Progenitor cell of endocrine pancreas (in vitro differentiated cells): ENCODE measurements around the gene KLRC4. TPM values are rescaled to one million over a fixed set of nuclear protein-coding genes. Genes with fewer than 3 reads are reported as not detected.

ENCODE experiments used
- DNase-seq: peaks from one replicate; pipeline ENCODE4 v3.0.0; 2021; ENCODE audit warnings: low spot score; ENCODE audit not compliant: unreplicated experiment
- H3K27ac Mint-ChIP-seq: 2 replicates; pipeline ENCODE4 v1.8.0; 2021; ENCODE audit warnings: mild to moderate bottlenecking, moderate library complexity, mixed read lengths
- H3K27me3 Mint-ChIP-seq: 2 replicates; pipeline ENCODE4 v1.8.0; 2021; ENCODE audit warnings: mixed read lengths
- H3K36me3 Mint-ChIP-seq: 2 replicates; pipeline ENCODE4 v1.8.0; 2022; ENCODE audit warnings: mixed read lengths; ENCODE audit not compliant: insufficient read depth
- H3K4me1 Mint-ChIP-seq: 2 replicates; pipeline ENCODE4 v1.8.0; 2021; ENCODE audit warnings: low read depth, mixed read lengths
- H3K4me3 Mint-ChIP-seq: 2 replicates; pipeline ENCODE4 v1.8.0; 2021; ENCODE audit warnings: low read depth, mild to moderate bottlenecking, moderate library complexity, mixed read lengths
- H3K9me3 Mint-ChIP-seq: 2 replicates; pipeline ENCODE4 v1.8.0; 2021; ENCODE audit warnings: low read depth, mixed read lengths
- long read RNA-seq: library from polyadenylated mRNA; unstranded; transcript quantifications from one replicate; pipeline ENCODE4 v2.0.0, GENCODE V29; 2020
- total RNA-seq: library from RNA; stranded (reverse); gene quantifications from 2 replicates; pipeline ENCODE4 v1.2.1, GENCODE V29; 2021
- TF ChIP-seq, protein P1 (sequence below): fragments of 200-600 bp; sonication (generic); IDR thresholded peaks from one replicate; pipeline ENCODE4 v1.5.0; 2021; ENCODE audit warnings: antibody characterized with exemption, mild to moderate bottlenecking; ENCODE audit not compliant: unreplicated experiment

Gene KLRC4
- total RNA-seq, result not detected in 2 replicates
- long read RNA-seq, result 0 reads

DNA sequence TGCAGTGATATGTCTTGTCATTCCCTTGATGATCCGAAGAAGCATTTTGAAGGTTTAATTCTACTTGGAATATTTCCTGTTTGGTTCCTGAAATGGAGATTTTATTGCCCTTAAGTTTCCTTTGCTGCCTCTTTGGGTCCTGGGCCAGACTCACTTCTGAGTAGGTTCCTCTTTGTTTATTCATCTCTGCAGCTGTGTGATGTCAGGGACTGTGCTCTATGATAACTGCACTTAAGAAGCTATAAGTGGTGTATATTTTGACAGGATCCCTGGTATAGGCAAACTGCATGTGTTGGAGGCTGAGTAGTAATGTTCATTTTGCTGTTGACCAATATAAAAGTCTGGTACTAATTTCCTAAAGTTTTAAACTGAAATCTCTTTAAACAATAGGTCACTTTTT is at the start of gene KLRC4:
Gene KLRC4 (minus strand): TSS at position 366 of the 400 bp plus-strand sequence. CDS start 182 bp downstream, at position 184.
- Mint-ChIP-seq H3K27ac (no peak within 1 kb of the TSS), H3K36me3 (no peaks in the 10 kb centered on the region), H3K9me3 (peaks cover 7% of the 10 kb centered on the region), H3K27me3 (no peaks in the 10 kb centered on the region), H3K4me3 (no peak within 1 kb of the TSS), H3K4me1 (no peaks in the 10 kb centered on the region)
- no peak for DNase-seq
- TF ChIP-seq, protein P1, sequence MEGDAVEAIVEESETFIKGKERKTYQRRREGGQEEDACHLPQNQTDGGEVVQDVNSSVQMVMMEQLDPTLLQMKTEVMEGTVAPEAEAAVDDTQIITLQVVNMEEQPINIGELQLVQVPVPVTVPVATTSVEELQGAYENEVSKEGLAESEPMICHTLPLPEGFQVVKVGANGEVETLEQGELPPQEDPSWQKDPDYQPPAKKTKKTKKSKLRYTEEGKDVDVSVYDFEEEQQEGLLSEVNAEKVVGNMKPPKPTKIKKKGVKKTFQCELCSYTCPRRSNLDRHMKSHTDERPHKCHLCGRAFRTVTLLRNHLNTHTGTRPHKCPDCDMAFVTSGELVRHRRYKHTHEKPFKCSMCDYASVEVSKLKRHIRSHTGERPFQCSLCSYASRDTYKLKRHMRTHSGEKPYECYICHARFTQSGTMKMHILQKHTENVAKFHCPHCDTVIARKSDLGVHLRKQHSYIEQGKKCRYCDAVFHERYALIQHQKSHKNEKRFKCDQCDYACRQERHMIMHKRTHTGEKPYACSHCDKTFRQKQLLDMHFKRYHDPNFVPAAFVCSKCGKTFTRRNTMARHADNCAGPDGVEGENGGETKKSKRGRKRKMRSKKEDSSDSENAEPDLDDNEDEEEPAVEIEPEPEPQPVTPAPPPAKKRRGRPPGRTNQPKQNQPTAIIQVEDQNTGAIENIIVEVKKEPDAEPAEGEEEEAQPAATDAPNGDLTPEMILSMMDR, result no peak

GRCh38 chr12:10457760-10458159 is 48.2 kb upstream of the KLRC4 start:
- peaks cover 45% of the 10 kb centered on the region for H3K9me3 Mint-ChIP-seq
- H3K4me3 Mint-ChIP-seq, result no peak overlapping the region
- no peak overlapping the region for H3K27ac Mint-ChIP-seq
- TF ChIP-seq, protein P1, result no peak
- H3K36me3 Mint-ChIP-seq, result no peaks in the 10 kb centered on the region
- H3K4me1 Mint-ChIP-seq, result no peaks in the 10 kb centered on the region
- no peaks in the 10 kb centered on the region for H3K27me3 Mint-ChIP-seq
- DNase-seq, result no peak

DNA sequence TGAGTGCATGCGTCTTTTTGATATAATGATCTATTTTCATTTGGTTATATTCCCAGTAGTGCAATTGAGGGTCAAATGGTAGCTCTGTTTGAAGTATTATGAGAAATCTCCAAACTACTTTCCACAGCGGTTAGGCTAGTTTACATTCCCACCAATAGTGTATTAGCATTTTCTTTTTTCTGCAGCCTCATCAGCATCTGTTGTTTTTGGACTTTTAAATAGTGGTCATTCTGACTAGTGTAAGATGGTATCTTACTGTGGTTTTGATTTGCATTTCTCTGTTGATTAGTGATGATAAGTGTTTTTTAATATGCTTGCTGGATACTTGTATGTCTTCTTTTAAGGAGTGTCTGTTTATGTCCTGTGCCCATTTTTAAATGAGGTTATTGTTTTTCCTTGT is 47.3 kb upstream of the KLRC4 start:
- Mint-ChIP-seq H3K27me3 (no peaks in the 10 kb centered on the region), H3K9me3 (peaks cover 36% of the 10 kb centered on the region), H3K36me3 (no peaks in the 10 kb centered on the region), H3K4me3 (no peak overlapping the region), H3K27ac (no peak overlapping the region), H3K4me1 (no peaks in the 10 kb centered on the region)
- TF ChIP-seq, protein P1, result no peak
- DNase-seq, result no peak

DNA sequence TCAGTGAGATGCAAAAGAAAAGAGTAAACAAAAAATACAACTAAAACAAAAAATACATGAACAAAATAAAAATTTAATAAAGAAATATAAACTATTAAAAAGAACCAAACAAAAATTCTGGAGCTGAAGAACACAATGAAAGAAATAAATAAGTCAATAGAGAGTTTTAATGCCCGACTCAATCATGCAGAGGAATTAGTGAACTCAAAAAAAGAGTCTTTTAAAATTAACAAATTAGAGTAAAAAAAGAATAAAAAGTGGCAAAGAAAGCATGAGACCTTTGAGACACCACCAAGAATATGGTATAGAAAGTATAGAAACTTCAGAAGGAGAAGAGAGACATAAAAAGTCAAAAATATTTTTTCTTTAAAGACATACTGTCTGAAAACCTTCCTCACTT is 46.2 kb upstream of the KLRC4 start:
- no peak for DNase-seq
- no peaks in the 10 kb centered on the region for H3K27me3 Mint-ChIP-seq
- H3K4me3 Mint-ChIP-seq, result no peak overlapping the region
- TF ChIP-seq, protein P1, result no peak
- no peaks in the 10 kb centered on the region for H3K36me3 Mint-ChIP-seq
- H3K27ac Mint-ChIP-seq, result no peak overlapping the region
- H3K9me3 Mint-ChIP-seq, result peaks cover 33% of the 10 kb centered on the region
- H3K4me1 Mint-ChIP-seq, result no peaks in the 10 kb centered on the region

GRCh38 chr12:10454531-10454930 is 45.0 kb upstream of the KLRC4 start:
- Mint-ChIP-seq H3K9me3 (peaks cover 26% of the 10 kb centered on the region), H3K36me3 (no peaks in the 10 kb centered on the region), H3K27ac (no peak overlapping the region), H3K27me3 (no peaks in the 10 kb centered on the region), H3K4me1 (no peaks in the 10 kb centered on the region), H3K4me3 (no peak overlapping the region)
- TF ChIP-seq, protein P1, result no peak
- DNase-seq, result no peak
